Gastroesophageal sphincter (tissue), 3 donors: Measurements from ENCODE around the gene GADD45B.

Experiments
- EP300 ChIP-seq: sonication (generic); formaldehyde crosslinking; IDR thresholded peaks from one replicate; pipeline ENCODE4 v1.6.1; 2017; ENCODE audit warnings: antibody characterized with exemption, mild to moderate bottlenecking
- TF ChIP-seq, protein P1 (sequence below), 4 experiments: fragments of 200-600 bp in 2 of 4; fragments of 450-650 bp in 2 of 4; sonication (generic) in 1 of 4; IDR thresholded peaks; one replicate each; pipeline ENCODE4 v1.5.1; 2017 to 2019; ENCODE audit warnings: antibody characterized with exemption in 4 of 4, mild to moderate bottlenecking in 2 of 4, moderate library complexity in 2 of 4

- TF ChIP-seq, protein P1, sequence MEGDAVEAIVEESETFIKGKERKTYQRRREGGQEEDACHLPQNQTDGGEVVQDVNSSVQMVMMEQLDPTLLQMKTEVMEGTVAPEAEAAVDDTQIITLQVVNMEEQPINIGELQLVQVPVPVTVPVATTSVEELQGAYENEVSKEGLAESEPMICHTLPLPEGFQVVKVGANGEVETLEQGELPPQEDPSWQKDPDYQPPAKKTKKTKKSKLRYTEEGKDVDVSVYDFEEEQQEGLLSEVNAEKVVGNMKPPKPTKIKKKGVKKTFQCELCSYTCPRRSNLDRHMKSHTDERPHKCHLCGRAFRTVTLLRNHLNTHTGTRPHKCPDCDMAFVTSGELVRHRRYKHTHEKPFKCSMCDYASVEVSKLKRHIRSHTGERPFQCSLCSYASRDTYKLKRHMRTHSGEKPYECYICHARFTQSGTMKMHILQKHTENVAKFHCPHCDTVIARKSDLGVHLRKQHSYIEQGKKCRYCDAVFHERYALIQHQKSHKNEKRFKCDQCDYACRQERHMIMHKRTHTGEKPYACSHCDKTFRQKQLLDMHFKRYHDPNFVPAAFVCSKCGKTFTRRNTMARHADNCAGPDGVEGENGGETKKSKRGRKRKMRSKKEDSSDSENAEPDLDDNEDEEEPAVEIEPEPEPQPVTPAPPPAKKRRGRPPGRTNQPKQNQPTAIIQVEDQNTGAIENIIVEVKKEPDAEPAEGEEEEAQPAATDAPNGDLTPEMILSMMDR (IDR thresholded peaks at IDR 0.05), result no peak
- no peak for TF ChIP-seq EP300
Observed at GRCh38 chr19:2431318-2432055, 44.4 kb upstream of the GADD45B start.
